NCI-H2107 treated with DMSO at 0.1 percent for 48 hours (cell line): ENCODE results near the gene ANKH.

Source experiments
- DNase-seq: peaks from one replicate; lab custom pipeline; 2025; ENCODE audit not compliant: unreplicated experiment; lab: John Stamatoyannopoulos, UW

The ANKH gene

GRCh38 chr5:14741801-14742440, 129.7 kb downstream of the ANKH start:
- DNase-seq: peak; percentile 78

- DNase-seq: no peak
Observed at GRCh38 chr5:14741131-14741530, 130.4 kb downstream of the ANKH start.

GRCh38 chr5:14739981-14740380, 131.6 kb downstream of the ANKH start:
- no peak for DNase-seq

- no peak for DNase-seq
Observed at GRCh38 chr5:14739538-14739937, 132.0 kb downstream of the ANKH start.

- no peak for DNase-seq
Observed at GRCh38 chr5:14738050-14738449, 133.5 kb downstream of the ANKH start.

- DNase-seq: no peak
Observed at GRCh38 chr5:14737291-14737690, 134.3 kb downstream of the ANKH start.

GRCh38 chr5:14735944-14736343, 135.6 kb downstream of the ANKH start:
- no peak for DNase-seq

GRCh38 chr5:14734396-14734795, 137.2 kb downstream of the ANKH start:
- DNase-seq: no peak

GRCh38 chr5:14733661-14734060, 137.9 kb downstream of the ANKH start:
- no peak for DNase-seq

- no peak for DNase-seq
Observed at GRCh38 chr5:14732991-14733390, 138.6 kb downstream of the ANKH start.

- no peak for DNase-seq
Observed at GRCh38 chr5:14730881-14731280, 140.7 kb downstream of the ANKH start.

- DNase-seq: no peak
Observed at GRCh38 chr5:14730466-14730865, 141.1 kb downstream of the ANKH start.

GRCh38 chr5:14729448-14730385, 141.9 kb downstream of the ANKH start:
- DNase-seq: no peak

- DNase-seq: no peak
Observed at GRCh38 chr5:14728459-14728938, 143.1 kb downstream of the ANKH start.

GRCh38 chr5:14727928-14728458, 143.6 kb downstream of the ANKH start:
- no peak for DNase-seq

GRCh38 chr5:14727428-14727865, 144.1 kb downstream of the ANKH start:
- peak; percentile 84 for DNase-seq

- DNase-seq: no peak
Observed at GRCh38 chr5:14726066-14726838, 145.3 kb downstream of the ANKH start.

- no peak for DNase-seq
Observed at GRCh38 chr5:14724633-14725032, 146.9 kb downstream of the ANKH start.

- no peak for DNase-seq
Observed at GRCh38 chr5:14723701-14724132, 147.9 kb downstream of the ANKH start.

- DNase-seq: no peak
Observed at GRCh38 chr5:14722923-14723322, 148.7 kb downstream of the ANKH start.
